WTC11 (cell line): ENCODE data around the gene GPR65. TPM values are rescaled to one million over a fixed set of nuclear protein-coding genes. Genes with fewer than 3 reads are reported as not detected.
"Not testable (repeated sequence)": the region's sequence is repeated elsewhere in the genome, so short reads cannot be mapped to it uniquely, and the experiment has no call there.

Experiments used
- ATAC-seq: fragments of 200-7000 bp; cut with Tn5 transposase; 2 replicates; pipeline ENCODE4 v1.10.0; 2021; ENCODE audit warnings: mild to moderate bottlenecking, moderate library complexity
- CTCF ChIA-PET: fragments of 300-600 bp; sonication (Branson Sonifier 250); formaldehyde crosslinking; loops from one replicate; lab custom pipeline; 2021; ENCODE audit warnings: antibody characterized with exemption; lab: Charles Lee
- POLR2A ChIA-PET: fragments of 350-600 bp; sonication (Branson Sonifier 250); formaldehyde crosslinking; loops from one replicate; lab custom pipeline; 2021; ENCODE audit warnings: antibody characterized with exemption; lab: Charles Lee
- DNase-seq: peaks from one replicate; pipeline ENCODE4 v3.0.0; 2021; ENCODE audit warnings: low spot score
- H3K27ac Mint-ChIP-seq: 2 replicates; pipeline ENCODE4 v1.8.0; 2021; ENCODE audit warnings: mixed read lengths
- H3K27me3 Mint-ChIP-seq: 2 replicates; pipeline ENCODE4 v1.8.0; 2021; ENCODE audit warnings: low read depth, mild to moderate bottlenecking, moderate library complexity, mixed read lengths
- H3K36me3 Mint-ChIP-seq: 2 replicates; pipeline ENCODE4 v1.8.0; 2021; ENCODE audit warnings: mixed read lengths
- H3K4me1 Mint-ChIP-seq: 2 replicates; pipeline ENCODE4 v1.8.0; 2022; ENCODE audit warnings: mixed read lengths
- H3K4me3 Mint-ChIP-seq: 2 replicates; pipeline ENCODE4 v1.8.0; 2021; ENCODE audit warnings: mild to moderate bottlenecking, moderate library complexity, mixed read lengths
- H3K9me3 Mint-ChIP-seq: 2 replicates; pipeline ENCODE4 v1.8.0; 2021; ENCODE audit warnings: mixed read lengths
- CBFB ChIP-seq: sonication (generic); formaldehyde crosslinking; IDR thresholded peaks from 2 replicates; pipeline ENCODE4 v1.8.1; 2022; ENCODE audit warnings: mild to moderate bottlenecking, low read depth, missing genetic modification reagents
- CREM ChIP-seq: sonication (generic); formaldehyde crosslinking; IDR thresholded peaks from 2 replicates; pipeline ENCODE4 v1.8.1; 2022; ENCODE audit warnings: mild to moderate bottlenecking, missing genetic modification reagents, moderate library complexity
- ESRRA ChIP-seq: sonication (generic); formaldehyde crosslinking; IDR thresholded peaks from 2 replicates; pipeline ENCODE4 v1.8.1; 2022; ENCODE audit warnings: mild to moderate bottlenecking, missing genetic modification reagents, borderline replicate concordance
- GABPB1 ChIP-seq: sonication (generic); formaldehyde crosslinking; IDR thresholded peaks from 2 replicates; pipeline ENCODE4 v1.8.1; 2023; ENCODE audit warnings: mild to moderate bottlenecking, missing genetic modification reagents
- NR1H2 ChIP-seq: sonication (generic); formaldehyde crosslinking; IDR thresholded peaks from 2 replicates; pipeline ENCODE4 v1.9.0; 2021; ENCODE audit warnings: mild to moderate bottlenecking, moderate library complexity, missing genetic modification reagents
- RORB ChIP-seq: fragments of 250-450 bp; sonication (Bioruptor Pico); IDR thresholded peaks from 2 replicates; pipeline ENCODE4 v1.9.0; 2021; ENCODE audit warnings: mild to moderate bottlenecking
- SOX15 ChIP-seq: fragments of 250-450 bp; sonication (Bioruptor Pico); IDR thresholded peaks from 2 replicates; pipeline ENCODE4 v1.9.0; 2021; ENCODE audit warnings: mild to moderate bottlenecking
- SP1 ChIP-seq: sonication (generic); formaldehyde crosslinking; conservative IDR thresholded peaks from 2 replicates; pipeline ENCODE4 v1.8.1; 2022; ENCODE audit warnings: missing genetic modification reagents
- TEAD1 ChIP-seq: sonication (generic); formaldehyde crosslinking; IDR thresholded peaks from 2 replicates; pipeline ENCODE4 v1.8.0; 2022; ENCODE audit warnings: mild to moderate bottlenecking, missing genetic modification reagents
- ZBTB21 ChIP-seq: sonication (generic); formaldehyde crosslinking; IDR thresholded peaks from 2 replicates; pipeline ENCODE4 v1.8.1; 2023; ENCODE audit warnings: mild to moderate bottlenecking, missing genetic modification reagents, borderline replicate concordance
- ZNF121 ChIP-seq: sonication (generic); formaldehyde crosslinking; IDR thresholded peaks from 2 replicates; pipeline ENCODE4 v1.8.0; 2023; ENCODE audit warnings: missing genetic modification reagents
- ZNF263 ChIP-seq: sonication (generic); formaldehyde crosslinking; IDR thresholded peaks from 2 replicates; pipeline ENCODE4 v1.8.1; 2022; ENCODE audit warnings: low read depth, mild to moderate bottlenecking, moderate library complexity, missing genetic modification reagents
- ZNF317 ChIP-seq: sonication (generic); formaldehyde crosslinking; IDR thresholded peaks from 2 replicates; pipeline ENCODE4 v1.8.1; 2023; ENCODE audit warnings: low read depth, mild to moderate bottlenecking, moderate library complexity, missing genetic modification reagents, borderline replicate concordance
- total RNA-seq: library from RNA; stranded (reverse); gene quantifications from 3 replicates; pipeline ENCODE4 v1.2.3, GENCODE V29; 2021
- TF ChIP-seq, protein P1 (sequence below): sonication (generic); formaldehyde crosslinking; IDR thresholded peaks from 2 replicates; pipeline ENCODE4 v1.8.0; 2023; ENCODE audit warnings: mild to moderate bottlenecking, missing genetic modification reagents
- TF ChIP-seq, protein P2 (sequence below): sonication (generic); formaldehyde crosslinking; IDR thresholded peaks from 2 replicates; pipeline ENCODE4 v1.8.1; 2023; ENCODE audit warnings: mild to moderate bottlenecking, missing genetic modification reagents, moderate library complexity
- TF ChIP-seq, protein P3 (sequence below): sonication (generic); formaldehyde crosslinking; IDR thresholded peaks from 2 replicates; pipeline ENCODE4 v1.8.1; 2023; ENCODE audit warnings: mild to moderate bottlenecking, missing genetic modification reagents, moderate library complexity
- TF ChIP-seq, protein P4 (sequence below): sonication (generic); formaldehyde crosslinking; IDR thresholded peaks from 2 replicates; pipeline ENCODE4 v1.8.0; 2023; ENCODE audit warnings: missing genetic modification reagents
- TF ChIP-seq, protein P5 (sequence below): sonication (generic); formaldehyde crosslinking; IDR thresholded peaks from 2 replicates; pipeline ENCODE4 v1.8.1; 2022; ENCODE audit warnings: low read depth, mild to moderate bottlenecking, moderate library complexity, missing genetic modification reagents, borderline replicate concordance
- TF ChIP-seq, protein P6 (sequence below): fragments of 250-450 bp; sonication (Bioruptor Pico); conservative IDR thresholded peaks from 2 replicates; pipeline ENCODE4 v1.9.0; 2021; ENCODE audit warnings: mild to moderate bottlenecking

Gene GPR65
- total RNA-seq, 1 experiment from 2014 or later: not detected

DNA sequence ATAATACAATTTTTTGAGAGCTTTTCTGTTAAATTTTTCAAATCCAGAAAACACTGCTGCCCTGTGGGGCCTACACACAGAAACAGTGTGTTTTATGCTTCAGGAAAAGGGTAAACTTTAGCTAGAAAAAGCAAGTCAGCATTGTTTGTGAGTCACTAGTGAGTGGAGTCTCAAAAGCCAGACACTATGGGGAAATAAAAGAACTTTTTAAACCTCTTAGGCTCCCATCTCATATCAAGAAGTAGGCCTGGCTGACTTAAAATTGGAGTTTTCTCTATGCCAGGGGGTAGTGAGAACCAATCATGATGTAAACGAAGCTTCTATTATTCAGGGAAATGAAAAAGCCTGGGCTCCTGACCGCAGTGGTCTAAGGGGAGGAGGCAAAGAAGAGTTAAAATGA lies 12.6 kb downstream of the GPR65 start:
- CTCF ChIA-PET: interaction anchor here (0.8 to 2.6 kb wide), 4 partner anchors 73 to 217 kb away, joined by 3 to 13 read pairs (median 6); no protein-coding TSS in a partner anchor
- no peak for ATAC-seq
- no peaks in the 10 kb centered on the region for H3K27me3 Mint-ChIP-seq

DNA sequence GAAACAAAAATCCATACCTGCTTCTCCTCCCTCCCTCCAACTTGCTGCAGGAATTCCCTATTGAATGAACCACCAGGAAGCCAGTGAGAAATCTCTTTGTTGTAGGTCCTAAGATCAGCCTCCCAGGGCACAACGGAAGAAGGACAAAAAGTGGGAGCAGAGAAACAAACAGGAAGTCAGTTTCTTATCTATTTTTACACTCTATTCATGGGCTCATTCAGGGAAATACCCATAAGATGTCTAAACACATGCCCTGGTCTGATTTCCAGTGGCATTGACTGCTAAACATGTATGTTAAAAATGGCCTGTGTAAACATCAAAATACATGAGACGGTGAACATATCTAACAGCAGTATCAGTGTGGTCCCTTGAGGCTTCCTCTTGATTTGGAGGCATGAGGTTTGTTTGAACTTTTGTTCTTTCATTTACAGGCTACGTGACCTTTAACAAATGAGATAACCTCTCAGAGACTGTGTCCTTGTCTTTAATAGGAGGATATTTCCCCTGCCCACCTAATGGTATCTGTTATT lies 18.8 kb downstream of the GPR65 start:
- ChIA-PET POLR2A (no interaction called here), CTCF (no interaction called here)
- TF ChIP-seq, protein P1, sequence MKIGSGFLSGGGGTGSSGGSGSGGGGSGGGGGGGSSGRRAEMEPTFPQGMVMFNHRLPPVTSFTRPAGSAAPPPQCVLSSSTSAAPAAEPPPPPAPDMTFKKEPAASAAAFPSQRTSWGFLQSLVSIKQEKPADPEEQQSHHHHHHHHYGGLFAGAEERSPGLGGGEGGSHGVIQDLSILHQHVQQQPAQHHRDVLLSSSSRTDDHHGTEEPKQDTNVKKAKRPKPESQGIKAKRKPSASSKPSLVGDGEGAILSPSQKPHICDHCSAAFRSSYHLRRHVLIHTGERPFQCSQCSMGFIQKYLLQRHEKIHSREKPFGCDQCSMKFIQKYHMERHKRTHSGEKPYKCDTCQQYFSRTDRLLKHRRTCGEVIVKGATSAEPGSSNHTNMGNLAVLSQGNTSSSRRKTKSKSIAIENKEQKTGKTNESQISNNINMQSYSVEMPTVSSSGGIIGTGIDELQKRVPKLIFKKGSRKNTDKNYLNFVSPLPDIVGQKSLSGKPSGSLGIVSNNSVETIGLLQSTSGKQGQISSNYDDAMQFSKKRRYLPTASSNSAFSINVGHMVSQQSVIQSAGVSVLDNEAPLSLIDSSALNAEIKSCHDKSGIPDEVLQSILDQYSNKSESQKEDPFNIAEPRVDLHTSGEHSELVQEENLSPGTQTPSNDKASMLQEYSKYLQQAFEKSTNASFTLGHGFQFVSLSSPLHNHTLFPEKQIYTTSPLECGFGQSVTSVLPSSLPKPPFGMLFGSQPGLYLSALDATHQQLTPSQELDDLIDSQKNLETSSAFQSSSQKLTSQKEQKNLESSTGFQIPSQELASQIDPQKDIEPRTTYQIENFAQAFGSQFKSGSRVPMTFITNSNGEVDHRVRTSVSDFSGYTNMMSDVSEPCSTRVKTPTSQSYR (CRISPR knock-in tag): no peak
- TF ChIP-seq TEAD1 (CRISPR knock-in tag): 0 out of 2 replicates have a peak, but pooled peaks have one; percentile 35
- peaks cover 23% of the 10 kb centered on the region for H3K4me1 Mint-ChIP-seq
- H3K27me3 Mint-ChIP-seq: no peaks in the 10 kb centered on the region
- H3K36me3 Mint-ChIP-seq: no peaks in the 10 kb centered on the region
- no peak overlapping the region for H3K4me3 Mint-ChIP-seq
- DNase-seq (no peak), ATAC-seq (peak; percentile 79)
- no peak overlapping the region for H3K27ac Mint-ChIP-seq
- H3K9me3 Mint-ChIP-seq: peaks cover 6% of the 10 kb centered on the region

More for the DNA sequence above, 12.6 kb downstream of the GPR65 start:
- Mint-ChIP-seq H3K4me3 (no peak overlapping the region), H3K36me3 (no peaks in the 10 kb centered on the region), H3K4me1 (peaks cover 10% of the 10 kb centered on the region), H3K9me3 (peaks cover 16% of the 10 kb centered on the region), H3K27ac (no peak overlapping the region)
- POLR2A ChIA-PET: no interaction called here
- no peak for TF ChIP-seq SP1 (CRISPR knock-in tag)
- TF ChIP-seq, protein P2, sequence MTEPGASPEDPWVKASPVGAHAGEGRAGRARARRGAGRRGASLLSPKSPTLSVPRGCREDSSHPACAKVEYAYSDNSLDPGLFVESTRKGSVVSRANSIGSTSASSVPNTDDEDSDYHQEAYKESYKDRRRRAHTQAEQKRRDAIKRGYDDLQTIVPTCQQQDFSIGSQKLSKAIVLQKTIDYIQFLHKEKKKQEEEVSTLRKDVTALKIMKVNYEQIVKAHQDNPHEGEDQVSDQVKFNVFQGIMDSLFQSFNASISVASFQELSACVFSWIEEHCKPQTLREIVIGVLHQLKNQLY (CRISPR knock-in tag): no peak
- TF ChIP-seq, protein P3, sequence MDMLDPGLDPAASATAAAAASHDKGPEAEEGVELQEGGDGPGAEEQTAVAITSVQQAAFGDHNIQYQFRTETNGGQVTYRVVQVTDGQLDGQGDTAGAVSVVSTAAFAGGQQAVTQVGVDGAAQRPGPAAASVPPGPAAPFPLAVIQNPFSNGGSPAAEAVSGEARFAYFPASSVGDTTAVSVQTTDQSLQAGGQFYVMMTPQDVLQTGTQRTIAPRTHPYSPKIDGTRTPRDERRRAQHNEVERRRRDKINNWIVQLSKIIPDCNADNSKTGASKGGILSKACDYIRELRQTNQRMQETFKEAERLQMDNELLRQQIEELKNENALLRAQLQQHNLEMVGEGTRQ (CRISPR knock-in tag): no peak
- TF ChIP-seq ZNF263 (CRISPR knock-in tag): no peak
- no peak for TF ChIP-seq NR1H2 (CRISPR knock-in tag)
- no peak for TF ChIP-seq SOX15 (CRISPR knock-in tag)
- no peak for DNase-seq

DNA sequence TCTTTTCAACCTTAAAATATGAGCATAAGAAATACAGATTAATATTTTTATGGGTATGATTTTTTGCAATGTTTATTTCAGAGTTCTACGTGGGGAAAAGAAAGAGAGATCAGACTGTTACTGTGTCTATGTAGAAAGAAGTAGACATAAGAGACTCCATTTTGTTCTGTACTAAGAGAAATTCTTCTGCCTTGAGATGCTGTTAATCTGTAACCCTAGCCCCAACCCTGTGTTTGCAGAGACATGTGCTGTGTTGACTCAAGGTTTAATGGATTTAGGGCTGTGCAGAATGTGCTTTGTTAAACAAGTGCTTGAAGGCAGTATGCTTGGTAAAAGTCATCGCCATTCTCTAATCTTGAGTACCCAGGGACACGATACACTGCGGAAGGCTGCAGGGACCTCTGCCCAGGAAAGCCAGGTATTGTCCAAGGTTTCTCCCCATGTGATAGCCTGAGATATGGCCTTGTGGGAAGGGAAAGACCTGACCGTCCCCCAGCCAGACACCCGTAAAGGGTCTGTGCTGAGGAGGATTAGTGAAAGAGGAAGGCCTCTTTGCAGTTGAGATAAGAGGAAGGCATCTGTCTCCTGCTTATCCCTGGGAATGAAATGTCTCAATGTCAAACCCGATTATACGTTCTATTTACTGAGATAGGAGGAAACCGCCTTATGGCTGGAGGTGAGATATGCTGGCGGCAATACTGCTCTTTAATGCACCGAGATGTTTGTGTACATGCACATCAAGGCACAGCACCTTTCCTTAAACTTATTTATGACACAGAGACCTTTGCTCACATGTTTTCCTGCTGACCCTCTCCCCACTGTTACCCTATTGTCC lies 19.5 kb downstream of the GPR65 start:
- H3K4me3 Mint-ChIP-seq, POLR2A ChIA-PET, H3K27me3 Mint-ChIP-seq, H3K36me3 Mint-ChIP-seq, CTCF ChIA-PET, DNase-seq, H3K27ac Mint-ChIP-seq, H3K9me3 Mint-ChIP-seq, ATAC-seq: not testable (repeated sequence)
- H3K4me1 Mint-ChIP-seq: peaks cover 23% of the 10 kb centered on the region
- TF ChIP-seq RORB (CRISPR knock-in tag): peak; percentile 74; the same call in 1 of the 2 replicates

DNA sequence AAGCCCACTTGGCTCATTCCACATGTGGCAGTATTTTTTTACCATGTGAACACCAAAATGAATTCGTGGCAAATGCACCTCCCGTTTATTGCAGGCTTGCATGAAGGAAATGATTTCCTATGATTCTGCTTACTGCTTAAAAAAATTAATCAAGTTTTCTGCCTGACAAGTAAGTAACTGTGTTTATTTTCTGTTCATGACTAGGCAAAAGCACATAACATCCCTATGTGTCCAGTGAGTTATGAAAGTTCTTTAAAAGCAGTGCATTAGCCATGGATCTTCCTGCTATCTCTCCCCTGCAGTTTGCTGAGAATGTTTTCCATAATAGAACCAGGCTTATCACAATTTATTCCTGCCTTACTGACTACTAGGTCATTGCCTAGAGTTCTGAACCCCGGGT lies 20.4 kb downstream of the GPR65 start:
- no peaks in the 10 kb centered on the region for H3K27me3 Mint-ChIP-seq
- TF ChIP-seq GABPB1 (CRISPR knock-in tag) (no peak), ESRRA (no peak), ZBTB21 (CRISPR knock-in tag) (no peak), ZNF121 (CRISPR knock-in tag) (no peak), CREM (CRISPR knock-in tag) (no peak), CBFB (CRISPR knock-in tag) (no peak), ZNF317 (CRISPR knock-in tag) (no peak)
- TF ChIP-seq, protein P4, sequence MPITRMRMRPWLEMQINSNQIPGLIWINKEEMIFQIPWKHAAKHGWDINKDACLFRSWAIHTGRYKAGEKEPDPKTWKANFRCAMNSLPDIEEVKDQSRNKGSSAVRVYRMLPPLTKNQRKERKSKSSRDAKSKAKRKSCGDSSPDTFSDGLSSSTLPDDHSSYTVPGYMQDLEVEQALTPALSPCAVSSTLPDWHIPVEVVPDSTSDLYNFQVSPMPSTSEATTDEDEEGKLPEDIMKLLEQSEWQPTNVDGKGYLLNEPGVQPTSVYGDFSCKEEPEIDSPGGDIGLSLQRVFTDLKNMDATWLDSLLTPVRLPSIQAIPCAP: no peak
- TF ChIP-seq, protein P5, sequence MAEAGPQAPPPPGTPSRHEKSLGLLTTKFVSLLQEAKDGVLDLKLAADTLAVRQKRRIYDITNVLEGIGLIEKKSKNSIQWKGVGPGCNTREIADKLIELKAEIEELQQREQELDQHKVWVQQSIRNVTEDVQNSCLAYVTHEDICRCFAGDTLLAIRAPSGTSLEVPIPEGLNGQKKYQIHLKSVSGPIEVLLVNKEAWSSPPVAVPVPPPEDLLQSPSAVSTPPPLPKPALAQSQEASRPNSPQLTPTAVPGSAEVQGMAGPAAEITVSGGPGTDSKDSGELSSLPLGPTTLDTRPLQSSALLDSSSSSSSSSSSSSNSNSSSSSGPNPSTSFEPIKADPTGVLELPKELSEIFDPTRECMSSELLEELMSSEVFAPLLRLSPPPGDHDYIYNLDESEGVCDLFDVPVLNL: no peak
- TF ChIP-seq, protein P6, sequence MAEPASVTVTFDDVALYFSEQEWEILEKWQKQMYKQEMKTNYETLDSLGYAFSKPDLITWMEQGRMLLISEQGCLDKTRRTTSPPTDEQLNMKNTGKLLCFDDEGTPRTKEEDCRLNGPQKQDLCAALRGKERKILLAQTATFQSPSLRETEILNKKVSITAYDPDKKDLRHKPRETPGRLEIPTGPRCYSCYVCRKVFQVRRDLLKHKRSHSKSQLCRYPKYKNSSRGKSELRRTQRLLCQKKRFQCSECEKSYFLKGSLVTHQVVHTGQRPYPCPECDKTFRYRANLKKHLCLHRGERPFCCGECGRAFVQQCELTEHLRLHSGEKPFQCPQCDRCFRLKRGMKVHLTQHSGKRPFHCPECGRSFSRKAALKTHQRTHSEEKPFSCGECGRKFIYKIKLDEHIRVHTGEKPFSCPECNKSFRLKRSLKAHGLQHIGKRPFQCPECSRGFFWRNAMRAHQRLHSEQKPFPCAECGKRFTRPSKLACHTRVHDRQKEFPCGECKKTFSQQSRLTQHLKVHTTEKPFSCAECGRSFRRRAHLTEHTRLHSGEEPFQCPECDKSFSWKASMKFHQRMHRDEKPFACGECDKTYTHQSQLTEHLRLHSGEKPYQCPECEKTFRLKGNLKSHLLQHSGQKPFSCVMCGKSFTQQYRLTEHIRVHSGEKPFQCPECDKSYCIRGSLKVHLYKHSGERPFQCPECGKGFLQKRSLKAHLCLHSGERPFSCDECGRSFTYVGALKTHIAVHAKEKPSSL: no peak

More for the DNA sequence above, 20.4 kb downstream of the GPR65 start:
- Mint-ChIP-seq H3K36me3 (no peaks in the 10 kb centered on the region), H3K4me1 (peaks cover 23% of the 10 kb centered on the region), H3K4me3 (no peak overlapping the region), H3K9me3 (peaks cover 6% of the 10 kb centered on the region), H3K27ac (no peak overlapping the region)
- ATAC-seq (no peak), DNase-seq (no peak)
- ChIA-PET POLR2A (no interaction called here), CTCF (no interaction called here)
